Measurements from ENCODE around the gene GOLT1A. TPM values are rescaled to one million over a fixed set of nuclear protein-coding genes. Genes with fewer than 3 reads are reported as not detected.
A peak's percentile ranks its signal among the peaks of the same experiment; 100 is the strongest.

The GOLT1A gene
- total and polyA plus RNA-seq, 2 donors: 0.47 to 1.4 TPM

- Histone ChIP-seq H3K9me3 (ENCODE audit: control insufficient read depth in 2 of 2, insufficient read depth in 1 of 2, low read length in 1 of 2) (no peaks in the 10 kb centered on the region), H3K27ac (ENCODE audit: low read depth in 1 of 2, low read length in 1 of 2) (no peak overlapping the region), H3K4me1 (ENCODE audit: control insufficient read depth in 2 of 2, insufficient read depth in 2 of 2, low read length in 2 of 2) (no peaks in the 10 kb centered on the region), H3K4me3 (ENCODE audit: low read length in 2 of 2) (no peak overlapping the region), H3K36me3 (ENCODE audit: control insufficient read depth in 2 of 2, insufficient read depth in 2 of 2, low read length in 1 of 2) (no peaks in the 10 kb centered on the region), H3K27me3 (ENCODE audit: control insufficient read depth in 2 of 2, insufficient read depth in 1 of 2, low read length in 1 of 2) (no peaks in the 10 kb centered on the region)
- no peak for DNase-seq (ENCODE audit: low read depth in 6 of 9, low spot score in 9 of 9)
- 32% methylated on average over 4 of the region's 4 CpGs for WGBS
These were observed 36.7 kb downstream of the GOLT1A start for GRCh38 chr1:204177133-204177532.

DNA sequence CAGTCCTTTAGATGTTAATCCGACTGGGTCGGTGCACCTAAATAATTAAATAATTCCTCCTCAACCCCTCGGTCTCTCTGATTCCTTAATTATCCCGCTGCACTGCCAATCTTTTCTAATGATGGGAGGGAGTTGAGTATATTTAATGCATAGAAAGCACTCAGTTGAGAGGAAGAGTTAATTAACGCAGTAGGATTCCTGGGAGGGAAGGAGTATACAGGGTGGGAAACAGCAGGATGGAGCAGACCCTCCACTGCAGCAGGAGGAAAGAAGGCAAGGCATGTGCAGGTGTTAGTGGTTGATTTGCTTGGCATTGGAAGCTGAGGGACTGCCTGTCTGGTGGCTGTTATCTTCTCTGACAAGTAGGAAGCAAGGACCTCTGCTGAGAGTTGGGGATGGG, 37.7 kb downstream of the GOLT1A start:
- Histone ChIP-seq H3K27me3 (ENCODE audit: control insufficient read depth in 2 of 2, insufficient read depth in 1 of 2, low read length in 1 of 2) (no peaks in the 10 kb centered on the region), H3K4me3 (ENCODE audit: low read length in 2 of 2) (no peak overlapping the region), H3K9me3 (ENCODE audit: control insufficient read depth in 2 of 2, insufficient read depth in 1 of 2, low read length in 1 of 2) (no peaks in the 10 kb centered on the region), H3K36me3 (ENCODE audit: control insufficient read depth in 2 of 2, insufficient read depth in 2 of 2, low read length in 1 of 2) (no peaks in the 10 kb centered on the region), H3K4me1 (ENCODE audit: control insufficient read depth in 2 of 2, insufficient read depth in 2 of 2, low read length in 2 of 2) (no peaks in the 10 kb centered on the region), H3K27ac (ENCODE audit: low read depth in 1 of 2, low read length in 1 of 2) (no peak overlapping the region)
- 96% methylated on average over 5 of the region's 5 CpGs for WGBS
- DNase-seq (ENCODE audit: low read depth in 6 of 9, low spot score in 9 of 9): no peak

DNA sequence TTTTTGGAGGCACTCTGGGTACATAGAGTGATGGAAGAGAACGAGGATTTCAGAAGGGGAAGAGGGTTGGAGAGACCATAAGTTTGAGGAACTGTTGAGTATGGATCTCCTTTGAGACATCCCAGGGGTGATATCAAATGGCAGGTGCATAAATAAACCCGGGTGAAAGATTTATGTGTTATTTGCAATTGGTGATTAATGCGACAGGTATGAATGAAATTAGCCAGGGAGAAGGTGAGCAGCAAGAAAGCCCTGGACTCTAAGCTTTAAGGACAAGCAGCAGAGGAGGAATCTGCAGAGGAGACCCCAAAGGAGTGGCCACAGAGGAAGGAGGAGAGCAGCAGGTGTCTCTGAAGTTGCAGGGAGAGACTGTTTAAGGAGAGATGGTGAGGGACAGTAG, 38.8 kb downstream of the GOLT1A start:
- Histone ChIP-seq H3K27me3 (ENCODE audit: control insufficient read depth in 2 of 2, insufficient read depth in 1 of 2, low read length in 1 of 2) (no peaks in the 10 kb centered on the region), H3K36me3 (ENCODE audit: control insufficient read depth in 2 of 2, insufficient read depth in 2 of 2, low read length in 1 of 2) (no peaks in the 10 kb centered on the region), H3K27ac (ENCODE audit: low read depth in 1 of 2, low read length in 1 of 2) (no peak overlapping the region), H3K9me3 (ENCODE audit: control insufficient read depth in 2 of 2, insufficient read depth in 1 of 2, low read length in 1 of 2) (peaks cover 0 to 4% of the 10 kb centered on the region in 2 donors), H3K4me1 (ENCODE audit: control insufficient read depth in 2 of 2, insufficient read depth in 2 of 2, low read length in 2 of 2) (no peaks in the 10 kb centered on the region), H3K4me3 (ENCODE audit: low read length in 2 of 2) (no peak overlapping the region)
- no peak for DNase-seq (ENCODE audit: low read depth in 6 of 9, low spot score in 9 of 9)
- 93% methylated on average over 3 of the region's 3 CpGs for WGBS

- no peak overlapping the region for H3K27ac ChIP-seq (ENCODE audit: low read depth in 1 of 2, low read length in 1 of 2)
- no peaks in the 10 kb centered on the region for H3K36me3 ChIP-seq (ENCODE audit: control insufficient read depth in 2 of 2, insufficient read depth in 2 of 2, low read length in 1 of 2)
- H3K4me1 ChIP-seq (ENCODE audit: control insufficient read depth in 2 of 2, insufficient read depth in 2 of 2, low read length in 2 of 2): no peaks in the 10 kb centered on the region
- 97% methylated on average over 2 of the region's 2 CpGs for WGBS
- DNase-seq (ENCODE audit: low read depth in 6 of 9, low spot score in 9 of 9): no peak
- no peaks in the 10 kb centered on the region for H3K27me3 ChIP-seq (ENCODE audit: control insufficient read depth in 2 of 2, insufficient read depth in 1 of 2, low read length in 1 of 2)
- peaks cover 2 to 8% of the 10 kb centered on the region in 2 donors for H3K9me3 ChIP-seq (ENCODE audit: control insufficient read depth in 2 of 2, insufficient read depth in 1 of 2, low read length in 1 of 2)
- H3K4me3 ChIP-seq (ENCODE audit: low read length in 2 of 2): no peak overlapping the region
These were observed 41.3 kb downstream of the GOLT1A start for GRCh38 chr1:204172404-204173029.

- Histone ChIP-seq H3K27ac (ENCODE audit: low read depth in 1 of 2, low read length in 1 of 2) (no peak overlapping the region), H3K4me3 (ENCODE audit: low read length in 2 of 2) (no peak overlapping the region), H3K9me3 (ENCODE audit: control insufficient read depth in 2 of 2, insufficient read depth in 1 of 2, low read length in 1 of 2) (peaks cover 2 to 8% of the 10 kb centered on the region in 2 donors), H3K4me1 (ENCODE audit: control insufficient read depth in 2 of 2, insufficient read depth in 2 of 2, low read length in 2 of 2) (no peaks in the 10 kb centered on the region), H3K36me3 (ENCODE audit: control insufficient read depth in 2 of 2, insufficient read depth in 2 of 2, low read length in 1 of 2) (no peaks in the 10 kb centered on the region), H3K27me3 (ENCODE audit: control insufficient read depth in 2 of 2, insufficient read depth in 1 of 2, low read length in 1 of 2) (no peaks in the 10 kb centered on the region)
- no peak for DNase-seq (ENCODE audit: low read depth in 6 of 9, low spot score in 9 of 9)
- WGBS: 79% methylated on average over 4 of the region's 4 CpGs
These were observed 42.0 kb downstream of the GOLT1A start for GRCh38 chr1:204171751-204172178.

GRCh38 chr1:204170494-204171155, 43.2 kb downstream of the GOLT1A start:
- no peaks in the 10 kb centered on the region for H3K4me1 ChIP-seq (ENCODE audit: control insufficient read depth in 2 of 2, insufficient read depth in 2 of 2, low read length in 2 of 2)
- no peak overlapping the region for H3K27ac ChIP-seq (ENCODE audit: low read depth in 1 of 2, low read length in 1 of 2)
- no peak overlapping the region for H3K4me3 ChIP-seq (ENCODE audit: low read length in 2 of 2)
- no peak for DNase-seq (ENCODE audit: low read depth in 6 of 9, low spot score in 9 of 9)
- no peaks in the 10 kb centered on the region for H3K27me3 ChIP-seq (ENCODE audit: control insufficient read depth in 2 of 2, insufficient read depth in 1 of 2, low read length in 1 of 2)
- no peaks in the 10 kb centered on the region for H3K36me3 ChIP-seq (ENCODE audit: control insufficient read depth in 2 of 2, insufficient read depth in 2 of 2, low read length in 1 of 2)
- WGBS: 94% methylated on average over 3 of the region's 3 CpGs
- H3K9me3 ChIP-seq (ENCODE audit: control insufficient read depth in 2 of 2, insufficient read depth in 1 of 2, low read length in 1 of 2): peaks cover 2 to 8% of the 10 kb centered on the region in 2 donors

- 96% methylated on average over 4 of the region's 4 CpGs for WGBS
These were observed 43.9 kb downstream of the GOLT1A start for GRCh38 chr1:204169858-204170257.

DNA sequence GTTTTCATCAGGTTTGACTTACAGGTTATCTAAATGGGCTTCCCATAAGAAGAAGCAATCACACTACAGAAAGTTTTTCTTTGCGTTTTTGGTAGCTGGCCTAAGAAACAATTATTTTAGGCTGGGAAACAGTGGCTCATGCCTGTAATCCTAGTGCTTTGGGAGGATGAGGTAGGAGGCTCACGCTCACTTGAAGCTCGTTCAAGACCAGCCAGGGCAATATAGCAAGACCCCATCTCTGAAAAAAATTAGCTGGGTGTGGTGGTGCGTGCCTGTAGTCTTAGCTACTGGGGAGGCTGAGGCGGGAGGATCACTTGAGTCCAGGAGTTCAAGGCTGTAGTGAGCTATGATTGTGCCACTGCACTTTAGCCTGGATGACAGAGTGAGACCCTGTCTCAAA, 46.1 kb downstream of the GOLT1A start:
- Histone ChIP-seq H3K27ac (ENCODE audit: low read depth in 1 of 2, low read length in 1 of 2) (no peak overlapping the region), H3K36me3 (ENCODE audit: control insufficient read depth in 2 of 2, insufficient read depth in 2 of 2, low read length in 1 of 2) (no peaks in the 10 kb centered on the region), H3K4me3 (ENCODE audit: low read length in 2 of 2) (no peak overlapping the region), H3K4me1 (ENCODE audit: control insufficient read depth in 2 of 2, insufficient read depth in 2 of 2, low read length in 2 of 2) (no peaks in the 10 kb centered on the region), H3K27me3 (ENCODE audit: control insufficient read depth in 2 of 2, insufficient read depth in 1 of 2, low read length in 1 of 2) (no peaks in the 10 kb centered on the region), H3K9me3 (ENCODE audit: control insufficient read depth in 2 of 2, insufficient read depth in 1 of 2, low read length in 1 of 2) (peaks cover 2 to 8% of the 10 kb centered on the region in 2 donors)
- no peak for DNase-seq (ENCODE audit: low read depth in 6 of 9, low spot score in 9 of 9)
- 97% methylated on average over 5 of the region's 5 CpGs for WGBS

More at GRCh38 chr1:204169858-204170257, 43.9 kb downstream of the GOLT1A start:
- H3K27me3 ChIP-seq (ENCODE audit: control insufficient read depth in 2 of 2, insufficient read depth in 1 of 2, low read length in 1 of 2): no peaks in the 10 kb centered on the region
- DNase-seq (ENCODE audit: low read depth in 6 of 9, low spot score in 9 of 9): peak in 1 of 9 donors; percentile 25
- no peaks in the 10 kb centered on the region for H3K36me3 ChIP-seq (ENCODE audit: control insufficient read depth in 2 of 2, insufficient read depth in 2 of 2, low read length in 1 of 2)
- no peak overlapping the region for H3K4me3 ChIP-seq (ENCODE audit: low read length in 2 of 2)
- H3K9me3 ChIP-seq (ENCODE audit: control insufficient read depth in 2 of 2, insufficient read depth in 1 of 2, low read length in 1 of 2): peaks cover 2 to 8% of the 10 kb centered on the region in 2 donors
- H3K27ac ChIP-seq (ENCODE audit: low read depth in 1 of 2, low read length in 1 of 2): no peak overlapping the region
- no peaks in the 10 kb centered on the region for H3K4me1 ChIP-seq (ENCODE audit: control insufficient read depth in 2 of 2, insufficient read depth in 2 of 2, low read length in 2 of 2)

DNA sequence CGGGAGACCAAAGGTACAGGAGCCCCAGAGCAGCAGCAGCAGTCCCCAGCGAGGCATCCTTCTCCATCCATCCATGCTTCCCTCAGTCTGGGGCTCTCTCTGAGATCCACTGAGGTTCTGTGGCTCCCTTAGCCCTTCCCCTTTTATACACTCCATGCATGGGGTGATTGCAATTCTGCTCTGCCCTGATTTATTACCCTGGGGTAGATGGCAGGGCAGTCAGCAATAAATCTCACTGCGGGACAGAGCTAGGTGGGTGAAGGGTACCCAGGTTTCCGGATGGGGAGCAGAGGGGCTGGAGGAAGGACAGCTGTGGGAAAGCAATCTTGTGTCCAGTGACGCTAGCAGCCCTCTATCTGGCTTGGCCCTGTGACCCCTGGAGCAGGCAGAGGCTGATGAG, 47.6 kb downstream of the GOLT1A start, which contains the start of gene REN:
REN (minus strand) TSS at position 119 of the 400 bp plus-strand sequence; CDS start at position 75, 44 bp downstream.
- no peak within 1 kb of the TSS for H3K27ac ChIP-seq (ENCODE audit: low read depth in 1 of 2, low read length in 1 of 2)
- peaks cover 2 to 8% of the 10 kb centered on the region in 2 donors for H3K9me3 ChIP-seq (ENCODE audit: control insufficient read depth in 2 of 2, insufficient read depth in 1 of 2, low read length in 1 of 2)
- no peak for DNase-seq (ENCODE audit: low read depth in 6 of 9, low spot score in 9 of 9)
- H3K27me3 ChIP-seq (ENCODE audit: control insufficient read depth in 2 of 2, insufficient read depth in 1 of 2, low read length in 1 of 2): no peaks in the 10 kb centered on the region
- no peaks in the 10 kb centered on the region for H3K4me1 ChIP-seq (ENCODE audit: control insufficient read depth in 2 of 2, insufficient read depth in 2 of 2, low read length in 2 of 2)
- H3K36me3 ChIP-seq (ENCODE audit: control insufficient read depth in 2 of 2, insufficient read depth in 2 of 2, low read length in 1 of 2): no peaks in the 10 kb centered on the region
- 52% methylated on average over 5 of the region's 5 CpGs for WGBS
- H3K4me3 ChIP-seq (ENCODE audit: low read length in 2 of 2): no peak within 1 kb of the TSS

Data from thymus (tissue), 11 donors.